HepG2 (cell line): ENCODE measurements around the gene CFAP69. TPM values are rescaled to one million over a fixed set of nuclear protein-coding genes. Genes with fewer than 3 reads are reported as not detected.

Source experiments
- ATAC-seq: fragments of 200-7000 bp; cut with Tn5 transposase; 3 replicates; pipeline ENCODE4 v1.9.1; 2020; ENCODE audit warnings: mild to moderate bottlenecking, moderate library complexity
- BruUV-seq: library from RNA; stranded (reverse); fragments of 400-500 nt; replicated peaks from 2 replicates; lab custom pipeline; 2021; lab: Mats Ljungman, UMichigan
- CTCF ChIA-PET: fragments of 300-600 bp; formaldehyde crosslinking; extraction: SDS; loops from one replicate; lab custom pipeline; 2021; ENCODE audit warnings: low total read pairs, inconsistent platforms, low intra/inter-chr PET ratio; lab: Yijun Ruan, JAX
- POLR2A ChIA-PET: fragments of 350-600 bp; sonication (Branson Sonifier 250); formaldehyde crosslinking; loops from one replicate; lab custom pipeline; 2020; ENCODE audit warnings: antibody characterized with exemption, inconsistent platforms; lab: Yijun Ruan, JAX
- DNase-seq: peaks from one replicate; pipeline ENCODE4 v3.0.0-alpha.2; 2015; ENCODE audit warnings: low spot score
- FAIRE-seq: peaks from 3 replicates; lab custom pipeline; 2011; peaks lifted over from hg19 to GRCh38; lab: Jason Lieb, UNC
- H2AFZ ChIP-seq: one replicate; pipeline ENCODE4 v1.6.1; 2011; ENCODE audit warnings: low read length, inconsistent platforms
- H3K27ac ChIP-seq: fragments of 300-600 bp; 3 replicates; pipeline ENCODE4 v1.8.0; 2011; ENCODE audit warnings: mixed run types, mild to moderate bottlenecking, mixed read lengths, low read length, inconsistent platforms; ENCODE audit not compliant: insufficient read depth; ENCODE audit errors: extremely low read length
- H3K27me3 ChIP-seq, 2 experiments: fragments of 200-600 bp in 1 of 2; 2 replicates in 1 of 2; 3 replicates in 1 of 2; pipeline versions ENCODE4 v1.6.0 to v1.8.0; 2011; ENCODE audit warnings: low read length in 2 of 2, mild to moderate bottlenecking in 2 of 2, moderate library complexity in 2 of 2, inconsistent platforms in 1 of 2; ENCODE audit not compliant: insufficient read depth in 2 of 2, control insufficient read depth in 1 of 2
- H3K36me3 ChIP-seq, 2 experiments: fragments of 200-600 bp in 1 of 2; replicated peaks in 1 of 2; 2 replicates in 1 of 2; 3 replicates in 1 of 2; pipeline versions ENCODE4 v1.5.1 to v1.8.0; 2011; ENCODE audit warnings: low read length in 2 of 2, inconsistent platforms in 1 of 2; ENCODE audit not compliant: insufficient read depth in 2 of 2, control insufficient read depth in 1 of 2
- H3K4me1 ChIP-seq: 2 replicates; pipeline ENCODE4 v1.5.1; 2012; ENCODE audit warnings: low read length, inconsistent platforms; ENCODE audit not compliant: insufficient read depth
- H3K4me2 ChIP-seq: 2 replicates; pipeline ENCODE4 v1.6.0; 2011; ENCODE audit warnings: low read depth, low read length, inconsistent platforms
- H3K4me3 ChIP-seq, 3 experiments: fragments of 200-600 bp in 1 of 3; sonication (generic), shearing (Covaris generic) in 1 of 3; replicated peaks in 1 of 3; 2 replicates each; pipeline ENCODE4 v1.5.1; 2011 to 2016; ENCODE audit warnings: low read length in 3 of 3, inconsistent platforms in 2 of 3, low read depth in 2 of 3, mild to moderate bottlenecking in 2 of 3, control low read depth in 1 of 3, mixed read lengths in 1 of 3; ENCODE audit not compliant: insufficient read depth in 1 of 3
- H3K79me2 ChIP-seq: one replicate; pipeline ENCODE4 v1.6.1; 2011; ENCODE audit warnings: low read length, inconsistent platforms; ENCODE audit not compliant: insufficient read depth
- H3K9ac ChIP-seq: 2 replicates; pipeline ENCODE4 v1.6.0; 2011; ENCODE audit warnings: mild to moderate bottlenecking, low read depth, low read length, inconsistent platforms; ENCODE audit not compliant: insufficient read depth
- H3K9me3 ChIP-seq: 2 replicates; pipeline ENCODE4 v1.5.1; 2012; ENCODE audit warnings: mild to moderate bottlenecking, low read length
- H4K20me1 ChIP-seq: 2 replicates; pipeline ENCODE4 v1.6.0; 2011; ENCODE audit warnings: inconsistent platforms, mild to moderate bottlenecking, low read length, moderate library complexity; ENCODE audit not compliant: insufficient read depth
- KDM1A ChIP-seq: IDR thresholded peaks from 2 replicates; pipeline ENCODE4 v1.6.1; 2016; ENCODE audit warnings: missing compliant biosample characterization
- SALL1 ChIP-seq: sonication (generic); formaldehyde crosslinking; IDR thresholded peaks from 2 replicates; pipeline ENCODE4 v1.8.0; 2022; ENCODE audit warnings: mild to moderate bottlenecking, missing genetic modification reagents
- ZNF10 ChIP-seq: sonication (generic); formaldehyde crosslinking; IDR thresholded peaks from 2 replicates; pipeline ENCODE4 v1.4.0; 2020; ENCODE audit warnings: mild to moderate bottlenecking, low read depth, missing genetic modification reagents, borderline replicate concordance
- ZNF20 ChIP-seq: sonication (generic); formaldehyde crosslinking; IDR thresholded peaks from 2 replicates; pipeline ENCODE4 v1.4.0; 2020; ENCODE audit warnings: mild to moderate bottlenecking, moderate library complexity, missing genetic modification reagents
- ZNF549 ChIP-seq: sonication (generic); formaldehyde crosslinking; IDR thresholded peaks from 2 replicates; pipeline ENCODE4 v1.5.0; 2020; ENCODE audit warnings: missing genetic modification reagents
- WGBS: methylation state at CpG from one replicate; pipeline ENCODE4 v1.1.6; 2017; ENCODE audit warnings: low lambda C conversion rate; 5-methylcytosine and 5-hydroxymethylcytosine counted together
- in situ Hi-C: cut with HindIII; loops from 2 replicates; pipeline ENCODE4 v1.10.0; 2017; ENCODE audit warnings: low pct_unique_long_range_greater_than_20kb; ENCODE audit not compliant: extremely low pct_ligation_motif_present
- intact Hi-C: fragments of 100-400 bp; cut with micrococcal nuclease; formaldehyde crosslinking; loops from one replicate; pipeline ENCODE4 v1.10.0; 2022; ENCODE audit not compliant: unreplicated experiment
- polyA plus RNA-seq, 8 experiments: library from polyadenylated mRNA; depleted of rRNA in 3 of 8; stranded (reverse) in 7 of 8; unstranded in 1 of 8; fragments of >200 nt; fragmentation: Illumina TruSeq in 4 of 8; extraction: Trizol in 4 of 8; gene quantifications; 2 replicates each; pipeline versions ENCODE4 v1.2.1 to v1.2.3, GENCODE V29; 2011 to 2016; ENCODE audit warnings: low read depth in 4 of 8, missing spikeins in 1 of 8, mixed read lengths in 1 of 8; ENCODE audit not compliant: insufficient read depth in 1 of 8
- total RNA-seq, 5 experiments: library from RNA; depleted of rRNA; stranded (reverse); fragments of >200 nt; fragmentation: Illumina TruSeq; extraction: Trizol; gene quantifications; 2 replicates each; pipeline ENCODE4 v1.2.3, GENCODE V29; 2016; ENCODE audit warnings: low read depth in 1 of 5
- TF ChIP-seq, protein P1 (sequence below): sonication (generic); formaldehyde crosslinking; IDR thresholded peaks from one replicate; pipeline ENCODE4 v1.5.1; 2020; ENCODE audit warnings: mild to moderate bottlenecking, missing genetic modification reagents; ENCODE audit errors: not compliant biosample characterization

CFAP69 gene
- total and polyA plus RNA-seq, 2 of the 13 experiments (the other 11 are each of a cell fraction or from before 2014, with no cell fraction given): 2.2 to 4.0 TPM

DNA sequence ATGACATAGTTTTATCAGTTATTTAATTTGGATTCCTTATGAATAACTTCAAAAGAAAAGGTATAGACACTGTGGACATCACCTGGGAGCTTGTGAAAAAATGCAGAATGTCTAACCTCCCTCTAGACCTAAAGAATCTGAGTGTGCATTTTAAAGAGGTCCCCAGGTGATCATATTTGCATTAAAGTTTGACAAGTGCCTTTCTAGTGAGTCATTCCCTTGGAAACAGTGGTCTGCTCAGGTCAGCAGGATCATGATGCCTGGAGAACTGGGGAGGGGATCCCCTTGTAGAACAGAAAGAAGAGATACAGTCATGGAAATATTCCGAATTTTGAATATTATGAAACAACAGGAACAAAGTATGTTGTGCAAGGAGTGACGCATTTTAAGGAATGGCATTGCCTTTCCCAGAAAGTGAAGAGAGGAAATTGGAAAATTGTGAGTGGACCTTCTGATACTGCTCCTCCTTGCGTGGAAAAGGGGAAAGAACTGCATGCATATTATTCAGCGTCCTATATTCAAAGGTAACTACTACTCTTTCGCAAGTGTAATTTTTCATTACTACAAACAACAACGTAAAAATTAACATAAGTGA lies 28.8 kb upstream of the CFAP69 start:
- H3K79me2 ChIP-seq: peaks cover 3% of the 10 kb centered on the region
- BruUV-seq: no TSS peak
- FAIRE-seq (no peak), DNase-seq (no peak), ATAC-seq (no peak)
- H3K9ac ChIP-seq: no peak overlapping the region
- no peaks in the 10 kb centered on the region for H3K9me3 ChIP-seq
- intact Hi-C loops (no loop called here), in situ Hi-C loops (no loop called here)
- ChIA-PET CTCF (no interaction called here), POLR2A (no interaction called here)
- no peaks in the 10 kb centered on the region for H3K36me3 ChIP-seq
- H3K27ac ChIP-seq: no peak overlapping the region
- H3K4me2 ChIP-seq: no peak overlapping the region
- peaks cover 18% of the 10 kb centered on the region; the same call in 1 of the 2 replicates for H3K4me1 ChIP-seq
- H4K20me1 ChIP-seq: no peaks in the 10 kb centered on the region
- H3K4me3 ChIP-seq: no peak overlapping the region
- TF ChIP-seq ZNF20 (no peak), SALL1 (no peak), ZNF10 (CRISPR knock-in tag) (no peak), ZNF549 (CRISPR knock-in tag) (no peak), KDM1A (CRISPR knock-in tag) (no peak)
- TF ChIP-seq, protein P1, sequence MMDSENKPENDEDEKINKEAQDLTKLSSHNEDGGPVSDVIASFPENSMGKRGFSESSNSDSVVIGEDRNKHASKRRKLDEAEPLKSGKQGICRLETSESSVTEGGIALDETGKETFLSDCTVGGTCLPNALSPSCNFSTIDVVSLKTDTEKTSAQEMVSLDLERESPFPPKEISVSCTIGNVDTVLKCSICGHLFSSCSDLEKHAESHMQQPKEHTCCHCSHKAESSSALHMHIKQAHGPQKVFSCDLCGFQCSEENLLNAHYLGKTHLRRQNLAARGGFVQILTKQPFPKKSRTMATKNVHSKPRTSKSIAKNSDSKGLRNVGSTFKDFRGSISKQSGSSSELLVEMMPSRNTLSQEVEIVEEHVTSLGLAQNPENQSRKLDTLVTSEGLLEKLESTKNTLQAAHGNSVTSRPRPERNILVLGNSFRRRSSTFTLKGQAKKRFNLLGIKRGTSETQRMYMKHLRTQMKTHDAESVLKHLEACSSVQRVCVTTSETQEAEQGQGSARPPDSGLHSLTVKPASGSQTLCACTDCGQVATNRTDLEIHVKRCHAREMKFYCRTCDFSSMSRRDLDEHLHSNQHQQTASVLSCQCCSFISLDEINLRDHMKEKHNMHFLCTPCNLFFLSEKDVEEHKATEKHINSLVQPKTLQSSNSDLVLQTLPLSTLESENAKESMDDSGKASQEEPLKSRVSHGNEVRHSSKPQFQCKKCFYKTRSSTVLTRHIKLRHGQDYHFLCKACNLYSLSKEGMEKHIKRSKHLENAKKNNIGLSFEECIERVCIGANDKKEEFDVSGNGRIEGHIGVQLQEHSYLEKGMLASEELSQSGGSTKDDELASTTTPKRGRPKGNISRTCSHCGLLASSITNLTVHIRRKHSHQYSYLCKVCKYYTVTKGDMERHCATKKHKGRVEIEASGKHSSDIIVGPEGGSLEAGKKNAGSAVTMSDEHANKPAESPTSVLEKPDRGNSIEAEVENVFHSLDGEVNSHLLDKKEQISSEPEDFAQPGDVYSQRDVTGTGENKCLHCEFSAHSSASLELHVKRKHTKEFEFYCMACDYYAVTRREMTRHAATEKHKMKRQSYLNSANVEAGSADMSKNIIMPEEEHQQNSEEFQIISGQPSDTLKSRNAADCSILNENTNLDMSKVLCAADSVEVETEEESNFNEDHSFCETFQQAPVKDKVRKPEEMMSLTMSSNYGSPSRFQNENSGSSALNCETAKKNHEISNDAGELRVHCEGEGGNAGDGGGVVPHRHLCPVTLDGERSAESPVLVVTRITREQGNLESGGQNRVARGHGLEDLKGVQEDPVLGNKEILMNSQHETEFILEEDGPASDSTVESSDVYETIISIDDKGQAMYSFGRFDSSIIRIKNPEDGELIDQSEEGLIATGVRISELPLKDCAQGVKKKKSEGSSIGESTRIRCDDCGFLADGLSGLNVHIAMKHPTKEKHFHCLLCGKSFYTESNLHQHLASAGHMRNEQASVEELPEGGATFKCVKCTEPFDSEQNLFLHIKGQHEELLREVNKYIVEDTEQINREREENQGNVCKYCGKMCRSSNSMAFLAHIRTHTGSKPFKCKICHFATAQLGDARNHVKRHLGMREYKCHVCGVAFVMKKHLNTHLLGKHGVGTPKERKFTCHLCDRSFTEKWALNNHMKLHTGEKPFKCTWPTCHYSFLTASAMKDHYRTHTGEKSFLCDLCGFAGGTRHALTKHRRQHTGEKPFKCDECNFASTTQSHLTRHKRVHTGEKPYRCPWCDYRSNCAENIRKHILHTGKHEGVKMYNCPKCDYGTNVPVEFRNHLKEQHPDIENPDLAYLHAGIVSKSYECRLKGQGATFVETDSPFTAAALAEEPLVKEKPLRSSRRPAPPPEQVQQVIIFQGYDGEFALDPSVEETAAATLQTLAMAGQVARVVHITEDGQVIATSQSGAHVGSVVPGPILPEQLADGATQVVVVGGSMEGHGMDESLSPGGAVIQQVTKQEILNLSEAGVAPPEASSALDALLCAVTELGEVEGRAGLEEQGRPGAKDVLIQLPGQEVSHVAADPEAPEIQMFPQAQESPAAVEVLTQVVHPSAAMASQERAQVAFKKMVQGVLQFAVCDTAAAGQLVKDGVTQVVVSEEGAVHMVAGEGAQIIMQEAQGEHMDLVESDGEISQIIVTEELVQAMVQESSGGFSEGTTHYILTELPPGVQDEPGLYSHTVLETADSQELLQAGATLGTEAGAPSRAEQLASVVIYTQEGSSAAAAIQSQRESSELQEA (CRISPR knock-in tag): no peak
- WGBS: 86% methylated on average over 6 of the region's 6 CpGs
- H3K27me3 ChIP-seq: peaks cover 0 to 5% of the 10 kb centered on the region in 2 experiments; a peak in 1 of 5 replicates
- no peak overlapping the region for H2AFZ ChIP-seq
